ENCODE measurements around the gene AFAP1. TPM values are rescaled to one million over a fixed set of nuclear protein-coding genes. Genes with fewer than 3 reads are reported as not detected.

AFAP1 gene
- total and polyA plus RNA-seq, 2 donors (not counting 3 experiments of a cell fraction or from before 2014, with no cell fraction given), result 32.3 to 103 TPM

DNA sequence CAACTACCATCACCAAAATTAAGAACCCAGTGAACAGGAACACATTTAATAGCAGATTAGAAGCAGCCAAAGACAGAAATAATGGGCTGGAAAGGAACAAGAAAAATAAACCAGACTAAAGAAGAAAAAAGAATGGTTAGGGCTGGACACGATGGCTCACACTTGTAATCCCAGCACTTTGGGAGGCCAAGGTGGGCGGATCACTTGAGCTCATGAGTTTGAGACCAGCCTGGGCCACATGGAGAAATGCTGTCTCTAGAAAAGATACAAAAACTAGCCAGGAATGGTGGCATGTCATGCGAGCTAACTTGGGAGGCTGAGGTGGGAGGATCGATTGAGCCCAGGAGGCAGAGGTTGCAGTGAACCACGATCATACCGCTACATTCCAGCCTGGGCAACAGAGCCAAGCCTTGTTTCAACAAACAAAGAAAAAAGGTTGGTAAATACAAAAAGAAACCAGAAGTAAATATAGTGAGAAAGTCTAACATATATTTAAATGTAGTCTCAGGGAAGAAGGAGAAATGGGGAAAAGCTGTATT, 102.0 kb downstream of the AFAP1 start:
- H3K9me1 ChIP-seq (replicated peaks; ENCODE audit: control insufficient read depth, extremely low read depth, insufficient read depth, low read length), result no peaks in the 10 kb centered on the region
- no peak overlapping the region for H3K27ac ChIP-seq (ENCODE audit: insufficient read depth, low read depth, low read length)
- H3K4me3 ChIP-seq (replicated peaks in 1 of 3; ENCODE audit: insufficient read depth in 1 of 3, low read depth in 1 of 3, low read length in 3 of 3), result no peak overlapping the region
- no TSS peak for BruUV-seq (replicated peaks)
- CTCF ChIA-PET, result interaction anchor here (1.0 to 1.9 kb wide), 3 partner anchors 9 to 33 kb away, joined by 4 to 7 read pairs (median 6); no protein-coding TSS in a partner anchor
- no peaks in the 10 kb centered on the region for H3K27me3 ChIP-seq (ENCODE audit: control insufficient read depth in 2 of 2, insufficient read depth in 2 of 2, low read length in 2 of 2)
- no peaks in the 10 kb centered on the region for H4K20me1 ChIP-seq (replicated peaks; ENCODE audit: control insufficient read depth, extremely low read depth, insufficient read depth, low read length)
- peaks cover 18 to 21% of the 10 kb centered on the region in 2 experiments for H3K36me3 ChIP-seq (ENCODE audit: control insufficient read depth in 2 of 2, extremely low read depth in 1 of 2, insufficient read depth in 2 of 2, low read length in 2 of 2)
- H3K79me2 ChIP-seq (ENCODE audit: control insufficient read depth, insufficient read depth, low read length), result peaks cover 74% of the 10 kb centered on the region
- H3K9ac ChIP-seq (replicated peaks; ENCODE audit: extremely low read depth, insufficient read depth, low read length), result no peak overlapping the region
- DNase-seq (ENCODE audit: low read depth, low spot score) (no peak), FAIRE-seq (no peak)
- no peak for TF ChIP-seq GATA2 (IDR thresholded peaks at IDR 0.05; ENCODE audit: insufficient read depth, insufficient read length, low read depth, low read length)
- no peak for TF ChIP-seq POLR2A (IDR thresholded peaks at IDR 0.05; ENCODE audit: low read depth, low read length)
- no peak for TF ChIP-seq JUN (IDR thresholded peaks at IDR 0.05; ENCODE audit: borderline replicate concordance, insufficient read depth, insufficient read length, low read depth)
- TF ChIP-seq MAX (IDR thresholded peaks at IDR 0.05; ENCODE audit: insufficient read depth, insufficient read length), result no peak
- TF ChIP-seq FOS (IDR thresholded peaks at IDR 0.05; ENCODE audit: borderline replicate concordance, insufficient read depth, low read length), result no peak
- no peak for TF ChIP-seq EZH2 (IDR thresholded peaks at IDR 0.05; ENCODE audit: borderline replicate concordance, low read depth, low read length, severe bottlenecking)
- TF ChIP-seq, protein P1, sequence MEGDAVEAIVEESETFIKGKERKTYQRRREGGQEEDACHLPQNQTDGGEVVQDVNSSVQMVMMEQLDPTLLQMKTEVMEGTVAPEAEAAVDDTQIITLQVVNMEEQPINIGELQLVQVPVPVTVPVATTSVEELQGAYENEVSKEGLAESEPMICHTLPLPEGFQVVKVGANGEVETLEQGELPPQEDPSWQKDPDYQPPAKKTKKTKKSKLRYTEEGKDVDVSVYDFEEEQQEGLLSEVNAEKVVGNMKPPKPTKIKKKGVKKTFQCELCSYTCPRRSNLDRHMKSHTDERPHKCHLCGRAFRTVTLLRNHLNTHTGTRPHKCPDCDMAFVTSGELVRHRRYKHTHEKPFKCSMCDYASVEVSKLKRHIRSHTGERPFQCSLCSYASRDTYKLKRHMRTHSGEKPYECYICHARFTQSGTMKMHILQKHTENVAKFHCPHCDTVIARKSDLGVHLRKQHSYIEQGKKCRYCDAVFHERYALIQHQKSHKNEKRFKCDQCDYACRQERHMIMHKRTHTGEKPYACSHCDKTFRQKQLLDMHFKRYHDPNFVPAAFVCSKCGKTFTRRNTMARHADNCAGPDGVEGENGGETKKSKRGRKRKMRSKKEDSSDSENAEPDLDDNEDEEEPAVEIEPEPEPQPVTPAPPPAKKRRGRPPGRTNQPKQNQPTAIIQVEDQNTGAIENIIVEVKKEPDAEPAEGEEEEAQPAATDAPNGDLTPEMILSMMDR (IDR thresholded peaks at IDR 0.05; ENCODE audit: extremely low read depth in 1 of 2, insufficient read depth in 1 of 2, low read depth in 1 of 2, low read length in 2 of 2), result no peak
- TF ChIP-seq POLR2AphosphoS5 (IDR thresholded peaks at IDR 0.05; ENCODE audit: insufficient read depth, low read depth, low read length), result no peak
- no peak for TF ChIP-seq MYC (IDR thresholded peaks at IDR 0.05; ENCODE audit: low read depth, low read length)
- intact Hi-C loops (cut with micrococcal nuclease) (no loop called here), dilution Hi-C loops (cut with MboI; ENCODE audit: extremely low pct_ligation_motif_present, low sequenced_read_pairs) (no loop called here)
- H2AFZ ChIP-seq (ENCODE audit: low read depth, low read length), result no peak overlapping the region
- H3K4me1 ChIP-seq (ENCODE audit: control insufficient read depth, extremely low read depth, insufficient read depth, low read length), result peaks cover 27% of the 10 kb centered on the region
- H3K9me3 ChIP-seq (replicated peaks; ENCODE audit: control insufficient read depth, insufficient read depth, low read length), result no peaks in the 10 kb centered on the region
- H3K4me2 ChIP-seq (ENCODE audit: insufficient read depth, low read length), result no peak overlapping the region
- POLR2A ChIA-PET, result no interaction called here
